Neural progenitor cell (in vitro differentiated cells): ENCODE measurements around the gene DTNBP1.

Source experiments
- CTCF ChIP-seq: fragments of 200-600 bp; sonication (generic); IDR thresholded peaks from 2 replicates; pipeline ENCODE4 v1.5.1; 2017; ENCODE audit warnings: antibody characterized with exemption, mild to moderate bottlenecking
- EZH2 ChIP-seq: fragments of 200-600 bp; sonication (generic); IDR thresholded peaks from 2 replicates; pipeline ENCODE4 v1.6.1; 2017; ENCODE audit warnings: antibody characterized with exemption, mild to moderate bottlenecking, moderate library complexity

- TF ChIP-seq CTCF (no peak), EZH2 (no peak)
These were observed 88.8 kb downstream of the DTNBP1 start for GRCh38 chr6:15574023-15574422.
